NCI-H82 treated with DMSO at 0.1 percent for 48 hours (cell line): Measurements from ENCODE around the gene LRRIQ4.

Experiments
- DNase-seq: peaks from one replicate; lab custom pipeline; 2025; ENCODE audit not compliant: unreplicated experiment; lab: John Stamatoyannopoulos, UW

LRRIQ4 gene

GRCh38 chr3:169809230-169809795 is 3.4 kb upstream of the LRRIQ4 start:
- no peak for DNase-seq

- peak; percentile 36 for DNase-seq
Measured at GRCh38 chr3:169811631-169812331, 889 bp upstream of the LRRIQ4 start.

- DNase-seq = no peak
Measured at GRCh38 chr3:169813278-169813677, 608 bp downstream of the LRRIQ4 start.

- no peak for DNase-seq
Measured at GRCh38 chr3:169813757-169814517, 1.3 kb downstream of the LRRIQ4 start.

- DNase-seq = no peak
Measured at GRCh38 chr3:169815590-169816150, 3.0 kb downstream of the LRRIQ4 start.

- no peak for DNase-seq
Measured at GRCh38 chr3:169818316-169818715, 5.6 kb downstream of the LRRIQ4 start.

GRCh38 chr3:169822091-169822490 is 9.4 kb downstream of the LRRIQ4 start:
- DNase-seq = no peak

- no peak for DNase-seq
Measured at GRCh38 chr3:169822540-169822939, 9.9 kb downstream of the LRRIQ4 start.

- DNase-seq = no peak
Measured at GRCh38 chr3:169822983-169823382, 10.3 kb downstream of the LRRIQ4 start.

- DNase-seq = no peak
Measured at GRCh38 chr3:169825316-169825715, 12.6 kb downstream of the LRRIQ4 start.

- DNase-seq = no peak
Measured at GRCh38 chr3:169827712-169828111, 15.0 kb downstream of the LRRIQ4 start.

GRCh38 chr3:169835533-169835932 is 22.9 kb downstream of the LRRIQ4 start:
- DNase-seq = no peak

- peak; percentile 79 for DNase-seq
Measured at GRCh38 chr3:169836078-169836941, 23.6 kb downstream of the LRRIQ4 start.

- DNase-seq = no peak
Measured at GRCh38 chr3:169836942-169837275, 24.2 kb downstream of the LRRIQ4 start.

GRCh38 chr3:169838511-169839030 is 25.9 kb downstream of the LRRIQ4 start:
- no peak for DNase-seq

- no peak for DNase-seq
Measured at GRCh38 chr3:169841171-169841570, 28.5 kb downstream of the LRRIQ4 start.

GRCh38 chr3:169842960-169843359 is 30.3 kb downstream of the LRRIQ4 start:
- no peak for DNase-seq

GRCh38 chr3:169846458-169847193 is 34.0 kb downstream of the LRRIQ4 start:
- DNase-seq = no peak

GRCh38 chr3:169847896-169848295 is 35.2 kb downstream of the LRRIQ4 start:
- no peak for DNase-seq

GRCh38 chr3:169848741-169849140 is 36.1 kb downstream of the LRRIQ4 start:
- DNase-seq = no peak
